Activated T-cell treated with anti-CD3 and anti-CD28 coated beads, Interleukin-2, amount 50 U/mL, for 72 hours (primary cell): ENCODE data around the gene RGR. TPM values are rescaled to one million over a fixed set of nuclear protein-coding genes. Genes with fewer than 3 reads are reported as not detected.
A peak's percentile ranks its signal among the peaks of the same experiment; 100 is the strongest.

Source experiments
- ATAC-seq, 2 donors: fragments of 150-1000 bp; cut with Tn5 transposase; replicated peaks in 1 of 2; 2 replicates each; pipeline ENCODE4 v1.10.0; 2021; ENCODE audit warnings: moderate library complexity in 2 of 2, mild to moderate bottlenecking in 1 of 2
- DNase-seq, 2 donors: peaks; one replicate each; pipeline ENCODE4 v3.0.0; 2021 to 2022; ENCODE audit warnings: mixed read lengths in 1 of 2
- H3K27ac Mint-ChIP-seq: one replicate; pipeline ENCODE4 v1.8.0; 2022; ENCODE audit warnings: mild to moderate bottlenecking, moderate library complexity, mixed read lengths
- H3K27me3 Mint-ChIP-seq: one replicate; pipeline ENCODE4 v1.8.0; 2022; ENCODE audit warnings: low read depth, mixed read lengths
- H3K36me3 Mint-ChIP-seq, 2 donors: one replicate each; pipeline ENCODE4 v1.8.0; 2022; ENCODE audit warnings: mixed read lengths in 2 of 2, mild to moderate bottlenecking in 1 of 2; ENCODE audit not compliant: insufficient read depth in 2 of 2
- H3K4me1 Mint-ChIP-seq: one replicate; pipeline ENCODE4 v1.8.0; 2022; ENCODE audit warnings: low read depth, mixed read lengths
- H3K4me3 Mint-ChIP-seq, 2 donors: one replicate each; pipeline ENCODE4 v1.8.0; 2022; ENCODE audit warnings: mild to moderate bottlenecking in 2 of 2, mixed read lengths in 2 of 2, moderate library complexity in 2 of 2
- H3K9me3 Mint-ChIP-seq, 2 donors: one replicate each; pipeline ENCODE4 v1.8.0; 2022; ENCODE audit warnings: mixed read lengths in 2 of 2
- total RNA-seq, 2 donors: library from RNA; stranded (reverse); gene quantifications; one replicate each; pipeline ENCODE4 v1.2.3, GENCODE V29; 2022

Gene RGR
- total RNA-seq, 2 donors from 2014 or later = not detected

- Mint-ChIP-seq H3K27me3 (peaks cover 6% of the 10 kb centered on the region), H3K4me1 (no peaks in the 10 kb centered on the region), H3K4me3 (no peak overlapping the region), H3K27ac (no peak overlapping the region), H3K9me3 (no peaks in the 10 kb centered on the region), H3K36me3 (no peaks in the 10 kb centered on the region)
- ATAC-seq (no peak), DNase-seq (no peak)
Measured at GRCh38 chr10:84248794-84249193, 3.9 kb downstream of the RGR start.

- no peak for DNase-seq
- Mint-ChIP-seq H3K27ac (no peak overlapping the region), H3K27me3 (peaks cover 2% of the 10 kb centered on the region), H3K4me3 (no peak overlapping the region), H3K9me3 (no peaks in the 10 kb centered on the region), H3K4me1 (peaks cover 8% of the 10 kb centered on the region), H3K36me3 (no peaks in the 10 kb centered on the region)
- ATAC-seq = no peak
Measured at GRCh38 chr10:84254552-84255478, 10.0 kb downstream of the RGR start.

GRCh38 chr10:84256510-84257342, 11.9 kb downstream of the RGR start:
- peak; percentile 59 to 63 for ATAC-seq
- DNase-seq = peak; percentile 55 to 58
- H3K27me3 Mint-ChIP-seq = peaks cover 13% of the 10 kb centered on the region
- H3K9me3 Mint-ChIP-seq = no peaks in the 10 kb centered on the region
- no peak overlapping the region for H3K27ac Mint-ChIP-seq
- peaks cover 8% of the 10 kb centered on the region for H3K4me1 Mint-ChIP-seq
- H3K4me3 Mint-ChIP-seq = peak overlapping the region in 1 of 2 donors; percentile 27
- H3K36me3 Mint-ChIP-seq = no peaks in the 10 kb centered on the region

GRCh38 chr10:84257343-84258020, 12.6 kb downstream of the RGR start:
- Mint-ChIP-seq H3K36me3 (no peaks in the 10 kb centered on the region), H3K4me3 (peak overlapping the region in 1 of 2 donors; percentile 27), H3K27me3 (peaks cover 16% of the 10 kb centered on the region), H3K9me3 (no peaks in the 10 kb centered on the region), H3K4me1 (peaks cover 8% of the 10 kb centered on the region), H3K27ac (no peak overlapping the region)
- DNase-seq (no peak), ATAC-seq (no peak)

DNA sequence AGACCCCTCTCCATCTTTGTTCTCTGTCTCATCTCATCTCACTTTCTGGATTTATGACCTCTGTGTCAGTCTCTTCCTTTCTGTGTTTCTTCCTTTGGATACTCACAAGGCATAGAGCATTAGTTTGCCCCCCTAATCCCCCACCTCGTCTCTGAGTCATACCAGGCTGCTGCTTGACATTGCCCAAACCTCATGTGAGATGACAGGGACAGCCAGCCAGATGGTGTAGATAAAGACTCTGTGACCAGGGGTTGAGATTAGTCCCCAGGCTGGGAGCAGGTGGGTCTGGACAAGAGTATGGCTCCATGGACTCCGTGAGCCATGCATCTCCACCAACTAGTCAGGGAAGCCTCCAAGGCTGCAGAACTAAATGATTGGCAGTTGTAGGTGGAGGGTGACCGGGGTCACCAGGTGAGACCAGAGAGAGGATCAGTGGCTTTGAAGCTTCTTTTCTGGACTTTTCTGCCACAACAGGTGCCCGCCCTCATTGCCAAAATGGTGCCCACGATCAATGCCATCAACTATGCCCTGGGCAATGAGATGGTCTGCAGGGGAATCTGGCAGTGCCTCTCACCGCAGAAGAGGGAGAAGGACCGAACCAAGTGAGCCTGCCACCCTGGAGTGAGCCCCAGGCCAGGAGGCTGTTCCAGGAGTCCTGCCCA, 13.3 kb downstream of the RGR start:
- no peaks in the 10 kb centered on the region for H3K36me3 Mint-ChIP-seq
- H3K4me3 Mint-ChIP-seq = no peak overlapping the region
- peaks cover 22% of the 10 kb centered on the region for H3K27me3 Mint-ChIP-seq
- DNase-seq (no peak), ATAC-seq (no peak)
- no peaks in the 10 kb centered on the region for H3K9me3 Mint-ChIP-seq
- peaks cover 8% of the 10 kb centered on the region for H3K4me1 Mint-ChIP-seq
- H3K27ac Mint-ChIP-seq = no peak overlapping the region

DNA sequence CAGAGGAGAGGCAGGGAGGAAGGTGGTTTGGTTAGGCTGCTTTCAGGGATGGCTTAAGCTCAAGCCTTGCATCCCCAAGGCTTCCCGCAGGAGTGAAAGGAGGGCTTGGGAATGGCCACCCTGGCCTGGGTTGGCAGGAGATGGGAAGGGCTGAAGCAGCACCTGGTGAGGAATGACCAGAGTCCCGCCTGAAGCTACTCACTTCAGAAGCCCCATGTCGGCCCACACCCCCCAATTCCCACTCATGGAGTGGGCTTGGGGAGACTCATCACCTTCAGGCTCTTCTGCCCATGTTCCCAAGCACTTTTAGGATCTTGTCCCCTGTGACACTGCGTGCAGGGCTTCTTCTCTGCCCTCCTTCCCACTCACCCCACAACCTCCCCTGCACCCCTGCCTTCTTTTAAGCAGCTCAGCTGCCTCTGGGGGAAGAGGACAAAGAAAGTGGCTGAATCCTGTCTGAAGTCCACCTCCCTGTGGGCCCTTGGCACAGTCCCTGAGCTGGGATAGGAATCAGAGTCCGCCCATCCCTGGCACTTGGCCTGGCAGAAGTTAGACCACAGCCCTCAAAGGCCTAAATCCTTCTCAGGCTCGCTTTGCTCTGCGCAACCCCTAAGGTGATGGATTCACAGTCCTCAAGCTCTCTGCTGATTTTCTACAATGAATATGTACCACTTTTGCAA, 16.5 kb downstream of the RGR start:
- ATAC-seq (no peak), DNase-seq (no peak)
- peaks cover 17% of the 10 kb centered on the region for H3K4me1 Mint-ChIP-seq
- H3K4me3 Mint-ChIP-seq = no peak overlapping the region
- H3K27me3 Mint-ChIP-seq = peaks cover 48% of the 10 kb centered on the region
- H3K27ac Mint-ChIP-seq = no peak overlapping the region
- no peaks in the 10 kb centered on the region for H3K36me3 Mint-ChIP-seq
- H3K9me3 Mint-ChIP-seq = no peaks in the 10 kb centered on the region

DNA sequence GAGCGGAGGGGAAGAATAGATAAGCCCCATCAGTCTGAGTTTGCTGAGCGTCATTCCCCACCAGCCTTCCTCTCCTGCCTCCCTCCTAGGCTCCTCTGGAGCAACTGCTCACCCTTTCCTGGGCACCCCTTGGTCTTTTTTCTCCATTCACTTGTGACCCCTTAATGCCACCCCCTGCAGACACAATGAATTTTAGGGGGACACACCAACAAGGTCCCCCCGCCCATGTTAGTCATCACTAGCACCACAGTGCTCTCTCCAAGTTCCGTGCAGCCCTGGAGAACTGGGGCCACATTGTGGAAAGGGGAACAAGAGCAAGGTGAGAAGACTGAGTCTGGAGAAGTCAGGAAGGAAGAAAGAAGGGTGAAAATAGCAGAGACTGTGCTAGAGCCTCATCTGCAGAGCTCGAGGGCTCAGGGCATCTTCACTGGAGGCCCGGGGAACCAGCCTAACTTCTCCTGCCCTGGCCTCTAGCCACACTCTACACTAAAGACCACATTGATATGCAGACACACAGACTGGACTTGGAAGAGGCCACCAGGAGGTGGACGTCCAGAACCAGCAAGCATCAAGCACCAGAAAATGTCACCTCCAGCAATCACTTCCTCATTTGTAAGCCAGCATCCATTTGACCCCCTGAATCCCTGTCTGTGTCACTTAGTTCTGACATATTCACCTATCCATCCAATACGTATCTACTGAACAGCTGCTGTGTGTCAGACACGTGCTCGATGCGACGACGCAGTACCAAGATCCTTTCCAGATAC, 17.5 kb downstream of the RGR start:
- H3K27ac Mint-ChIP-seq = no peak overlapping the region
- H3K36me3 Mint-ChIP-seq = no peaks in the 10 kb centered on the region
- no peak overlapping the region for H3K4me3 Mint-ChIP-seq
- H3K27me3 Mint-ChIP-seq = peaks cover 48% of the 10 kb centered on the region
- peaks cover 14% of the 10 kb centered on the region for H3K4me1 Mint-ChIP-seq
- DNase-seq (no peak), ATAC-seq (no peak)
- no peaks in the 10 kb centered on the region for H3K9me3 Mint-ChIP-seq

GRCh38 chr10:84263716-84264115, 18.9 kb downstream of the RGR start:
- DNase-seq = no peak

DNA sequence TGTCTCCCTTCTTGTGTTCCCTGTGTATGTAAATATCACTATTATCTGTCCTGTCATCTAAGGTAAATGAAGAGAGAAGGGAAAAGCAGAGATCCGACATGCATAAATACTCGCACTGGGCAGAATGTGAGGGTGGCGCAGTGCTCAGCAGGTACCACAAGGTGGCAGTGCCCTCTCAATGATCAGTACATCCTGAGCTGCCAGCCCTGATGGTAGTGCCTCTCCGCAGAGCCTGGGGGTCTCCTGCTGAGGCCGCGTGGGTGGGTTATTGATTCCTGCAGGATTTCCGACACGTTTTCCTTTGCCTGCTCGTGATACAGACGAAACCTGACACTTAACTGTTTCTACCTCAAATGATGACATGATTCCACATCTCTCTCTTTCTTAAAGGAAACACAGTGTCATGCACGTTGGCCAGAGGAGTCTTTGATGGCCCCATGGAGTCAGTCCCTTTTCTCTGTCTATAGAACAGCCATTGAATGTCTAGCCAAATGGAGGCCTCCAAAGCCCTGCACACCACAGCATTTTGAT, 19.8 kb downstream of the RGR start:
- H3K27ac Mint-ChIP-seq = no peak overlapping the region
- peaks cover 66% of the 10 kb centered on the region for H3K27me3 Mint-ChIP-seq
- H3K4me3 Mint-ChIP-seq = no peak overlapping the region
- H3K36me3 Mint-ChIP-seq = no peaks in the 10 kb centered on the region
- H3K4me1 Mint-ChIP-seq = peaks cover 30% of the 10 kb centered on the region
- H3K9me3 Mint-ChIP-seq = no peaks in the 10 kb centered on the region
- ATAC-seq = peak; percentile 78 to 87
- DNase-seq = peak; percentile 71 to 75

More at GRCh38 chr10:84263716-84264115, 18.9 kb downstream of the RGR start:
- no peak for ATAC-seq
- H3K4me1 Mint-ChIP-seq = peaks cover 23% of the 10 kb centered on the region
- H3K36me3 Mint-ChIP-seq = no peaks in the 10 kb centered on the region
- H3K27ac Mint-ChIP-seq = no peak overlapping the region
- peaks cover 58% of the 10 kb centered on the region for H3K27me3 Mint-ChIP-seq
- H3K4me3 Mint-ChIP-seq = no peak overlapping the region
- no peaks in the 10 kb centered on the region for H3K9me3 Mint-ChIP-seq

- Mint-ChIP-seq H3K4me1 (peaks cover 35% of the 10 kb centered on the region), H3K27me3 (peaks cover 59% of the 10 kb centered on the region), H3K9me3 (no peaks in the 10 kb centered on the region), H3K36me3 (no peaks in the 10 kb centered on the region), H3K27ac (no peak overlapping the region), H3K4me3 (no peak overlapping the region)
- ATAC-seq = no peak
- no peak for DNase-seq
Measured at GRCh38 chr10:84265418-84265817, 20.6 kb downstream of the RGR start.

DNA sequence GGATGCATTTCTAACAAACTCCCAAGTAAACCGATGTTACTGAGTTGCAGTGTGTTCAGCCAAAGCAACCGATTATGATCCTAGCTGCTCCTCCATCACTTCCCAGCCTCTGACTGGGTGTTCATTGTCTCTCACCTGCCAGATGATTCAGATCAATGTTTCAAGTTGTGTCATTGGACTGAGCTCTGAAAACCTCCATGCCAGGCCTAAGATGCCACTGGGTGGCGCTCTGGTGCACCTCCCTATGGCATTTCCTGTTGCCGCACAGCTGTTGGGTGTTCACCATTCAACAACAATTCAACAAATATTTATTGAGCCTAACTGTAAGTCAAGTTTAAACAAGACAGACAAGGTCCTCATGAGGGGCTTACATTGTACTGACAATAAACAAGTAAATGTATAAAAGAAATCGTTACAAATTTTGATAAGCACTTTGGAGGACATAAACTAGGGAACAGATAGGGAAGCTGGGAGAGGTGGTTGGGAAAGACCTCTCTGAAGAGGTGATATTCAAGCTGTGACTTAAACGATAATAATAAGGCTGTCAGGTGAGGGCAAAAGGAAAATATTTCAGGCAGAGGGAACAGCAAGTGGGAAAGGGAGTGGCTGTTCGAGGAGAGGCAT, 22.8 kb downstream of the RGR start:
- peaks cover 39% of the 10 kb centered on the region for H3K4me1 Mint-ChIP-seq

More for the DNA sequence above, 22.8 kb downstream of the RGR start:
- H3K27me3 Mint-ChIP-seq = peaks cover 50% of the 10 kb centered on the region
- H3K9me3 Mint-ChIP-seq = no peaks in the 10 kb centered on the region
- ATAC-seq = peak; percentile 90 to 95
- peak overlapping the region; percentile 88 for H3K27ac Mint-ChIP-seq
- peak overlapping the region in 1 of 2 donors; percentile 45 for H3K4me3 Mint-ChIP-seq
- no peaks in the 10 kb centered on the region for H3K36me3 Mint-ChIP-seq
- DNase-seq = peak; percentile 85 to 90
